ENCODE data around the gene GLIPR1L2.

GRCh38 chr12:75476071-75476470, 85.2 kb downstream of the GLIPR1L2 start:
- TF ChIP-seq CTCF (IDR thresholded peaks at IDR 0.05) (no peak), POLR2A (IDR thresholded peaks at IDR 0.05) (no peak)

Measured in ovary (tissue), 3 donors.